Omental fat pad (tissue), 4 donors: ENCODE data around the gene IQCC. TPM values are rescaled to one million over a fixed set of nuclear protein-coding genes. Genes with fewer than 3 reads are reported as not detected.

Source experiments
- ATAC-seq: fragments of 150-250 bp; one replicate; pipeline ENCODE4 v1.9.1; 2016; ENCODE audit warnings: mild to moderate bottlenecking, moderate library complexity; ENCODE audit not compliant: low FRiP score
- DNase-seq: peaks from one replicate; pipeline ENCODE4 v3.0.0-alpha.2; 2019; ENCODE audit warnings: low spot score
- CTCF ChIP-seq, 3 donors: fragments of 450-650 bp; IDR thresholded peaks; one replicate each; pipeline ENCODE4 v1.5.1; 2016 to 2017; ENCODE audit warnings: antibody characterized with exemption in 3 of 3, mild to moderate bottlenecking in 3 of 3, moderate library complexity in 2 of 3
- total RNA-seq, 4 donors: library from RNA; depleted of rRNA; stranded (reverse); fragments of >200 nt; gene quantifications; one replicate each; pipeline ENCODE4 v1.1.0, GENCODE V29; 2016

IQCC gene
- total RNA-seq, 4 donors from 2014 or later = 0.60 to 1.9 (median 1.2) TPM

DNA sequence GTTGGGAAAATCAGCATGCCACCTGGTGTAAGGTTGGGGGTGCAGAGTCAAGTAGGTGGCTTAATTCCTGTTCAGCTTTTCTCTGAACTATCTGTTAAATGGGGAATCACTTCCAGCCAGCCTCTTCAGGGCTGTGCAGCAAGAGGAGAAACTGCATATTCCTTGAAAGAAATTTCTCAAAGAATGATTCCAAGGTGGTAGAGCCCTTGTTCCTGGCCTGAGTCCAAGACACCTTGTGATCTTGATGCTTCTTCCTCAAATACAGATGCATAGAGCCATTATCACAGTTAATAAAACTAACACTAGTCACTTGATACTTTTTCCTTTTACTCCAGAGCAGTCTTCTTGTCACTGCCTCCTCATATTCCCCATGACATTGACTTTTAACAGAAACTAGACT, 20.8 kb upstream of the IQCC start:
- ATAC-seq = no peak
- no peak for DNase-seq
- no peak for TF ChIP-seq CTCF (IDR thresholded peaks at IDR 0.05)

GRCh38 chr1:32186077-32186476, 19.4 kb upstream of the IQCC start:
- TF ChIP-seq CTCF (IDR thresholded peaks at IDR 0.05) = no peak
- ATAC-seq = no peak
- DNase-seq = no peak

- no peak for ATAC-seq
- no peak for TF ChIP-seq CTCF (IDR thresholded peaks at IDR 0.05)
- no peak for DNase-seq
These were observed 19.0 kb upstream of the IQCC start for GRCh38 chr1:32186491-32186890.

- peak; percentile 7 for DNase-seq
- TF ChIP-seq CTCF (IDR thresholded peaks at IDR 0.05) = no peak
- ATAC-seq = no peak
These were observed 17.6 kb upstream of the IQCC start for GRCh38 chr1:32187850-32188249.

DNA sequence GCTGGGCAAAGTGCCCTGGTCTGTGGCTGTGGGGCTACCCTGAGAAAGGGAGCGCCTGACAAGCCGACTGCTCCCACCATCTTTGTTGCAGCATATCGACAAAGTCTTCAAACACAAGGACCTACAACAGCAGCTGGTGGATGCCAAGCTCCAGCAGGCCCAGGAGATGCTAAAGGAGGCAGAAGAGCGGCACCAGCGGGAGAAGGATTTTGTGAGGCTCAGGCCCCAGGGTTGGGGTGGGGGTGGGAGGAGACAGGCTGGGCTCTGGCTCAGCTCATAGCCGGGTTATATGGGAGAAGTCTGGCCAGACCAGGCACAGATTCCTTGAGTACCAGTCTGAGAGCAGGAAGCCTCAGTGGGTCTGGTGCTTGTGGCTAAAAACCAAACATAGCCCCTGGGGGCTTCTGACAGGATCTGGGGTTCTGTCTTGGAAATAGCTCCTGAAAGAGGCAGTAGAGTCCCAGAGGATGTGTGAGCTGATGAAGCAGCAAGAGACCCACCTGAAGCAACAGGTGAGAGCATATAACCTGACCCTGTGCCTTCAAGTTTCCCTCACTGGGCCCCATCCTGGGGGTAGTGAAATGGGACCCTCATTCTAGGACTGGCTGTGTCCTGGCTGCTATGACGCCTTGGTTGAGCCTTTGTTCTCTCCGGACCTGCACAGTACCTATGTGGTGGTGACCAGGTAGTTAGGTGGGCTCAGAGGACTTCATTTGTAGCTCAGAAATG, 13.1 kb upstream of the IQCC start:
- no peak for DNase-seq
- no peak for TF ChIP-seq CTCF (IDR thresholded peaks at IDR 0.05)
- ATAC-seq = no peak

DNA sequence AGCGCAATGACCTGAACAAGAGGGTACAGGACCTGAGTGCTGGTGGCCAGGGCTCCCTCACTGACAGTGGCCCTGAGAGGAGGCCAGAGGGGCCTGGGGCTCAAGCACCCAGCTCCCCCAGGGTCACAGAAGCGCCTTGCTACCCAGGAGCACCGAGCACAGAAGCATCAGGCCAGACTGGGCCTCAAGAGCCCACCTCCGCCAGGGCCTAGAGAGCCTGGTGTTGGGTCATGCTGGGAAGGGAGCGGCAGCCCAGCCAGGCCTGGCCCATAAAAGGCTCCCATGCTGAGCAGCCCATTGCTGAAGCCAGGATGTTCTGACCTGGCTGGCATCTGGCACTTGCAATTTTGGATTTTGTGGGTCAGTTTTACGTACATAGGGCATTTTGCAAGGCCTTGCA, 10.5 kb upstream of the IQCC start:
- ATAC-seq (no peak), DNase-seq (no peak)
- TF ChIP-seq CTCF (IDR thresholded peaks at IDR 0.05) = no peak

DNA sequence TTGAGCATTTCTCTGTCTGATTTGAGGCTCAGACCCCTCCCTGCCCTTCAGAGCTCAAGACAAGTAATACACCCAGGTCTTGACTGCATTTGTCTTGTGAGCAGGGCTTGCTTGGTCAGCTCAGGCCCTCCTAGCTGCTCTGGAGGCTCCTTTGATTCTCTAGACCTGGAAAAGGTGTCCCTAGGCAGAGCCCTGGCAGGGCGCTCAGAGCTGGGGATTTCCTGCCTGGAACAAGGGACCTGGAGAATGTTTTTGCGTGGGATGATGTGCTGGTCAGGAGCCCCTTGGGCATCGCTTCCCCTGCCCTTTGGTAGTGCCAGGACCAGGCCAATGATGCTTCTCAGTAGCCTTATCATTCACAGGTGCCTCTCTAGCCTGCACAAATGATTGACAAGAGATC, 9.9 kb upstream of the IQCC start:
- ATAC-seq (no peak), DNase-seq (no peak)
- TF ChIP-seq CTCF (IDR thresholded peaks at IDR 0.05) = no peak
